Measurements from ENCODE around the gene METRN.

Gene METRN

DNA sequence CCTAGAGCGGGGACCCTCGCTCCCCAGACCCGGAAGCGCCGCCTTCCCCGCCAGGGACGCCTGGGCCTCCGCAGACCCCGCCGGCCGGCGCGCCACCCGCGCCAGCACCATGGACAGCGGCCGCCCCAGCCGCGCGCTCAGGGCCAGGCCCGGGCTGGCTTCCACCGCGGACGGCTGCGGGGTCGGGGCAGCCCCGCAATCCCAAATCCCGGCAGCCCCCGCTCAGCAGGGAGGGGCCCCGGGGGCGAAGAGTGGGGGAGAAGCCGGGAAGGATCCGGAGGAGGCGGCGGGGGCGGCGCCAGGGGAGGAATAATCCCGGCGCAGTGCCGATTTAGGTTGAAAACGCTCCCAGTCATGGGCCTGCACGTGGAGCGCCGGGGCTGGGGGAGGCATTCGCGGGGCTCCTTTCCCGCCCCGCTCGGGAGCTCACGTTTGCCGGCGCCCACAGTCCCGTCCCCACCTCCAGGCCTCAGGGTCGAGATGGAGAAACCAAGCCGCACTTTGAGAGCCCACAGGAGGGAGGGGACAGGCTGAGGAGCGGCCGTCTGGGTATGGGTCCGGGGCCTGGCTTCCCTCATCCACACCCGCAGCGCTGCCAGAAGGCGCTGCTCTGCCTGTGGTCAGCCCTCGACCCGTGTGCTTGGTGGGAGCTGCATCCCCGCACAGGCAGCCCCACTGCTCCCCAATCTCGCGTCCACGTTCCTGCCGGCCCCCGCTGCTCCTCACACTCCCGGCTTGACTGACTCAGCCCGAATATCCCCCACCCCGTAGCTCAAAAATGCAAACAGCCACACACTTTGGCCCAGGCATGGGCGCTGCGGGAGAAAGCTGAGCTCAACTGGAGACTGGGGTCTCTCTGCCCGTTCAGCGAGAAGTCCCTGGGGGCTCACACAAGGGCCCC lies 14.0 kb upstream of the METRN start (continued):
- no peak for TF ChIP-seq ZNF394 (tag by site-specific recombination; IDR thresholded peaks at IDR 0.05; ENCODE audit: borderline replicate concordance)
- TF ChIP-seq ZNF704 (tag by site-specific recombination; IDR thresholded peaks at IDR 0.05): no peak
- no peak for TF ChIP-seq ZNF76 (tag by site-specific recombination; IDR thresholded peaks at IDR 0.05; ENCODE audit: borderline replicate concordance, low read depth)
- TF ChIP-seq MEIS1 (CRISPR knock-in tag; IDR thresholded peaks at IDR 0.05; ENCODE audit: borderline replicate concordance): no peak

- ChIA-PET POLR2A (interaction anchor here (2.0 kb wide), 1 partner anchor 12 kb away, joined by 8 read pairs; the partner anchor contains the start of gene WDR24), CTCF (interaction anchor here (0.6 to 1.0 kb wide), 2 partner anchors 8 to 16 kb away, joined by 3 to 9 read pairs; no protein-coding TSS in a partner anchor)
- H3K4me3 ChIP-seq (ENCODE audit: low read depth, low read length): no peak overlapping the region
- no peaks in the 10 kb centered on the region for H3K4me1 ChIP-seq (ENCODE audit: control insufficient read depth, insufficient read depth, low read length)
- no peak overlapping the region for H3K27ac ChIP-seq (ENCODE audit: extremely low read depth, low read depth, low read length)
- TF ChIP-seq ZNF24 (tag by site-specific recombination; IDR thresholded peaks at IDR 0.05) (0 out of 2 replicates have a peak, but pooled peaks have one; percentile 34), ZNF501 (tag by site-specific recombination; IDR thresholded peaks at IDR 0.05) (no peak)
- H3K9me3 ChIP-seq (ENCODE audit: control insufficient read depth, insufficient read depth, low read depth, low read length): no peaks in the 10 kb centered on the region
- H3K36me3 ChIP-seq (ENCODE audit: control insufficient read depth in 2 of 2, insufficient read depth in 1 of 2, low read length in 2 of 2): no peaks in the 10 kb centered on the region
Measured at GRCh38 chr16:702341-702740, 12.6 kb upstream of the METRN start.

- ChIA-PET POLR2A (interaction anchor here (2.0 kb wide), 1 partner anchor 13 kb away, joined by 8 read pairs; the partner anchor contains the start of gene WDR24), CTCF (interaction anchor here (0.8 to 1.1 kb wide), 2 partner anchors 9 to 10 kb away, joined by 3 to 7 read pairs; no protein-coding TSS in a partner anchor)
- TF ChIP-seq ZIC2 (tag by site-specific recombination; IDR thresholded peaks at IDR 0.05) (no peak), CTCF (tag by site-specific recombination; IDR thresholded peaks at IDR 0.05) (0 out of 2 replicates have a peak, but pooled peaks have one; percentile 12), ZNF426 (tag by site-specific recombination; IDR thresholded peaks at IDR 0.05) (no peak)
- Histone ChIP-seq H3K9me3 (ENCODE audit: control insufficient read depth, insufficient read depth, low read depth, low read length) (no peaks in the 10 kb centered on the region), H3K27ac (ENCODE audit: extremely low read depth, low read depth, low read length) (no peak overlapping the region), H3K4me3 (ENCODE audit: low read depth, low read length) (no peak overlapping the region), H3K4me1 (ENCODE audit: control insufficient read depth, insufficient read depth, low read length) (no peaks in the 10 kb centered on the region), H3K36me3 (ENCODE audit: control insufficient read depth in 2 of 2, insufficient read depth in 1 of 2, low read length in 2 of 2) (no peaks in the 10 kb centered on the region)
Measured at GRCh38 chr16:703406-703805, 11.5 kb upstream of the METRN start.

GRCh38 chr16:704047-704446 lies 10.9 kb upstream of the METRN start:
- ChIA-PET CTCF (interaction anchor here (0.8 to 1.1 kb wide), 3 partner anchors 8 to 142 kb away, joined by 3 to 7 read pairs (median 4); no protein-coding TSS in a partner anchor), POLR2A (no interaction called here)
- H3K4me3 ChIP-seq (ENCODE audit: low read depth, low read length): no peak overlapping the region
- H3K36me3 ChIP-seq (ENCODE audit: control insufficient read depth in 2 of 2, insufficient read depth in 1 of 2, low read length in 2 of 2): no peaks in the 10 kb centered on the region
- no peaks in the 10 kb centered on the region for H3K9me3 ChIP-seq (ENCODE audit: control insufficient read depth, insufficient read depth, low read depth, low read length)
- H3K4me1 ChIP-seq (ENCODE audit: control insufficient read depth, insufficient read depth, low read length): no peaks in the 10 kb centered on the region
- no peak overlapping the region for H3K27ac ChIP-seq (ENCODE audit: extremely low read depth, low read depth, low read length)
- TF ChIP-seq ZNF214 (tag by site-specific recombination; IDR thresholded peaks at IDR 0.05; ENCODE audit: borderline replicate concordance) (no peak), ZIC2 (tag by site-specific recombination; IDR thresholded peaks at IDR 0.05) (peak; percentile 41), ZNF558 (tag by site-specific recombination; IDR thresholded peaks at IDR 0.05) (no peak), ZBTB7A (tag by site-specific recombination; IDR thresholded peaks at IDR 0.05; ENCODE audit: low read depth) (no peak), ZNF174 (tag by site-specific recombination; IDR thresholded peaks at IDR 0.05) (no peak), ZNF24 (tag by site-specific recombination; IDR thresholded peaks at IDR 0.05) (no peak), ZSCAN5A (tag by site-specific recombination; IDR thresholded peaks at IDR 0.05) (no peak), KLF16 (tag by site-specific recombination; IDR thresholded peaks at IDR 0.05) (no peak), ZNF585B (tag by site-specific recombination; IDR thresholded peaks at IDR 0.05) (no peak), HOXD13 (CRISPR knock-in tag; IDR thresholded peaks at IDR 0.05; ENCODE audit: borderline replicate concordance) (no peak), ZNF792 (tag by site-specific recombination; IDR thresholded peaks at IDR 0.05) (no peak), SP2 (tag by site-specific recombination; IDR thresholded peaks at IDR 0.05) (peak; percentile 58)
- TF ChIP-seq, protein P1, sequence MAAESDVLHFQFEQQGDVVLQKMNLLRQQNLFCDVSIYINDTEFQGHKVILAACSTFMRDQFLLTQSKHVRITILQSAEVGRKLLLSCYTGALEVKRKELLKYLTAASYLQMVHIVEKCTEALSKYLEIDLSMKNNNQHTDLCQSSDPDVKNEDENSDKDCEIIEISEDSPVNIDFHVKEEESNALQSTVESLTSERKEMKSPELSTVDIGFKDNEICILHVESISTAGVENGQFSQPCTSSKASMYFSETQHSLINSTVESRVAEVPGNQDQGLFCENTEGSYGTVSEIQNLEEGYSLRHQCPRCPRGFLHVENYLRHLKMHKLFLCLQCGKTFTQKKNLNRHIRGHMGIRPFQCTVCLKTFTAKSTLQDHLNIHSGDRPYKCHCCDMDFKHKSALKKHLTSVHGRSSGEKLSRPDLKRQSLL (tag by site-specific recombination; IDR thresholded peaks at IDR 0.05): no peak

Measured in HEK293 (cell line).